LNCaP clone FGC (cell line): Measurements from ENCODE around the gene KIF9.

Source experiments
- DNase-seq: peaks from one replicate; pipeline ENCODE4 v3.0.0-alpha.2; 2011; ENCODE audit warnings: low read depth
- H3K4me3 ChIP-seq: 2 replicates; pipeline ENCODE4 v1.5.1; 2011; ENCODE audit warnings: mild to moderate bottlenecking, low read depth, low read length, control low read depth
- TF ChIP-seq, protein P1 (sequence below): IDR thresholded peaks from 2 replicates; pipeline ENCODE4 v1.5.1; 2012; ENCODE audit warnings: mild to moderate bottlenecking; ENCODE audit not compliant: control insufficient read depth, insufficient read depth; ENCODE audit errors: extremely low read depth

The KIF9 gene

DNA sequence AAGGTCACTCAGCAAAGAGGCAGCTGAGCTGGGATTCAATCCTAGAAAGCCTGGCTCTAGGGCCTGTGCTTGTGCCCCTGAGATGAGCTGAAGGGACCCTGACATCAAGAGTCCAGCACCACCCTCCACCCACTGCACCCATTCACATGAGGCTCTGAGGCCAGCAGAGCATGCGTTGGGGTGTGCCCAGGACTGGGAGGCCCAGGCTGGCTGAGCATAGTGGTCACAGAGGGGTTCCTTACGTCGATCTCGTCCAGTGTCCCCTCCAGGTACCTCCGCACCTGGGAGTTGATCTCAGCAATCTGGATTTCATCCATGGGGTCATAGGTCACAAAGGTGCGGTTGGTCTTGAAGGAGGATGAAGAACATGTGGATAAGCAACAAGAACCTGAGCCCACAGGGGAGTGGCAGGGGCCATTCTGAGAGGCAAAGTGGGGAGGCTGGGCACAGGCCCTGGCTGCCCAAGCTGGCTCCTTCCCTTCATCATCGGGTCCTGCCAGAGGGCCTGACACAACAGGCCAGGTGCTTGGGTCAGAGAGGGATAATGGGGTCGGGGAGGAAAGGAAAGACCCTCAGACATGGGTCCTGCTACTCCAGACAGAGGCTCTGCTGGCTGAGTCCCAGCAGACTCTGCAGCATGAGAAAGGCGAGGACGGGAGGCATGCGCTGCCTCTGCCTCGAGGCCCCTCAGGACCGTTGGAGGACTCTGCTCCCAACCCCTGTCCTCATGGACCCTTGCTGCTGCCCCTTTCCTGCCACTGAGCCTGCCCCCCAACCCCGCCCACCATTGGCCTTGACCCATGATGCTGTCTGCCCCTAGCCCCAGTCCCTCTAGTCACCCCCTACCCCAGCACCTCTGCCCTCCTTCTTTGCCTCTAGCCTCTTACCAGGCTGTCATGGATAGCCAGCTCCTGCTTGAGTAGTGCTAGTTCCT, 35.2 kb downstream of the KIF9 start:
- H3K4me3 ChIP-seq, result no peak overlapping the region
- DNase-seq, result no peak
- TF ChIP-seq, protein P1, sequence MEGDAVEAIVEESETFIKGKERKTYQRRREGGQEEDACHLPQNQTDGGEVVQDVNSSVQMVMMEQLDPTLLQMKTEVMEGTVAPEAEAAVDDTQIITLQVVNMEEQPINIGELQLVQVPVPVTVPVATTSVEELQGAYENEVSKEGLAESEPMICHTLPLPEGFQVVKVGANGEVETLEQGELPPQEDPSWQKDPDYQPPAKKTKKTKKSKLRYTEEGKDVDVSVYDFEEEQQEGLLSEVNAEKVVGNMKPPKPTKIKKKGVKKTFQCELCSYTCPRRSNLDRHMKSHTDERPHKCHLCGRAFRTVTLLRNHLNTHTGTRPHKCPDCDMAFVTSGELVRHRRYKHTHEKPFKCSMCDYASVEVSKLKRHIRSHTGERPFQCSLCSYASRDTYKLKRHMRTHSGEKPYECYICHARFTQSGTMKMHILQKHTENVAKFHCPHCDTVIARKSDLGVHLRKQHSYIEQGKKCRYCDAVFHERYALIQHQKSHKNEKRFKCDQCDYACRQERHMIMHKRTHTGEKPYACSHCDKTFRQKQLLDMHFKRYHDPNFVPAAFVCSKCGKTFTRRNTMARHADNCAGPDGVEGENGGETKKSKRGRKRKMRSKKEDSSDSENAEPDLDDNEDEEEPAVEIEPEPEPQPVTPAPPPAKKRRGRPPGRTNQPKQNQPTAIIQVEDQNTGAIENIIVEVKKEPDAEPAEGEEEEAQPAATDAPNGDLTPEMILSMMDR, result no peak

DNA sequence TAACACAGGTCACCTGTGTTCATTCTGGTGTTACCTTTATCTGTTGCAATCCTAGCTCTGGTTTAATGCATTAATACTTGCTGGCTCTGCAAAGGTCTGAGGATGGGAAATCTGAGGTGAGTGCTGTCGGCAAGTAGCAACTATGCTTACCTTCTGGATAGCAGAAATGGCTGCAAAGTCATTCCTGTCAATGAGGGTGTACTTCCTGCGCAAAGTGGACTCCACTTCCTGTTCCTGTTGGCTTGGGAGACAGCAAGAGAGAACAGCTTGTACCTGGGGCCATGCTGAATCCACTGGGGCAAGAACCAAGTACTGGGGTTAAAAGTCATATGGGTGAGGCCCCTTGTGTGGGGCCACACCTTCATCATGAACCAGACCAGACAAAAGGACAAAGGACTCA, 37.3 kb downstream of the KIF9 start:
- no peak overlapping the region for H3K4me3 ChIP-seq
- TF ChIP-seq, protein P1, result no peak
- no peak for DNase-seq

DNA sequence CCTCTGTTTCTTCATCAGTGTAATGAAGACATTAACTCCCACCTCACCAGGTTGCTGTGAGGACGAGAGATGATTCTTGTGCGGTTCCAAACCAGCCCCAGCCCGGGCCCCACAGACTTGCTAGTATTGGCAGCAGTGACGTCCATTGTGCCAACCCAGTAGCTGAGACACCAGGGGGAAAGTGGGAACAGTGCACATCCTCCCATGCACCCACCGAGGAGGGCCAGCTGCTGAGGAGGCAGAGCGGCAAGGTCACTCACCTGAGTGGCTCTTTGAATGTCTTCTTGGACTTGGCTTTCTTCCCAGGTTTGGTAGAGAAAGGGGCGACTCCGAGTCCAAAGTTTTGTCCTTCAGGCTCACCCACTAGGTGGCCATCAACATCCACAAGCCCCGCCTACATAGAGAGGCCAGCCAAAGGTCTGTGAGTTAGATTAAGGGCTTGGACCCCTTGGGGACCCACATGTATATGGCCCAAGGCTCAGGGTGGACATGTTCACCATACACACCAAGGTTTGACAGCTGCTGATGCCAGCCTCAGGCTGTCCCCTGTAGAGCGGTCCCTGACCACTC, 38.0 kb downstream of the KIF9 start:
- no peak overlapping the region for H3K4me3 ChIP-seq
- TF ChIP-seq, protein P1, result no peak
- DNase-seq, result no peak

DNA sequence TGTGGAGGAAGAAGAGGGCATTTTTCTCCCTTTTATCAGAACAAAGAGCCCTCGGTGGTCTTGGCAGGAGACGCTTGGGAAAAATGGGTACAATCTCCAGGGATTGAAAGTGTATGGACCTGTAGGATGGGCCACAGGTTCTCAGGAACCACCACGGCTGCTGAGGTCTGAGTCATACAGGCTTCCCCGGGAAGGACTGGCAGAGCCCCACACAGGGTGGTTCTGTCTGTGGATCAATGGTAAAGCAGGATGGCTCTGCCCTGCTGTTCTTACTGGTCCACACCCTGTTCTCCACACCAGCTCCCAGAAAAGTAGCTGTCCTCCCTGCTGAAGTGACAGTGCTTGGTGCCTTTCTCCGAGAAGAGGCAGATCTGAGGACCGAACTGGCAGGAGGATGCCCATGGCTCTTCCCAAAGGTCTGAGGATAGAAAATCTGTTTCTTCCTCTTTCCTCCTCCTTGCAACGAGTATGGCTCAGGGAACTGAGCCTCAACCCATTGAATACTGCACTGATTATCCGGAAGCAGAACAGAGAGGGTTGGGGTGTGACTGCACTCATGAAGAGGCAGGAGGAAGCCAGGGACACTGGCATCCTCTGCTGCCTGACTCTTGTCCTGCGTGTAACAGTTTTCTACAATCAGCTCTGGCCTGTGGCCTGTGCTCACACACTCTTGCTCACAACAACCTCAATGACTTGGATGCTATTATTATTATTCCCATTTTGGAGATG, 39.0 kb downstream of the KIF9 start:
- TF ChIP-seq, protein P1, result no peak
- no peak overlapping the region for H3K4me3 ChIP-seq
- no peak for DNase-seq

DNA sequence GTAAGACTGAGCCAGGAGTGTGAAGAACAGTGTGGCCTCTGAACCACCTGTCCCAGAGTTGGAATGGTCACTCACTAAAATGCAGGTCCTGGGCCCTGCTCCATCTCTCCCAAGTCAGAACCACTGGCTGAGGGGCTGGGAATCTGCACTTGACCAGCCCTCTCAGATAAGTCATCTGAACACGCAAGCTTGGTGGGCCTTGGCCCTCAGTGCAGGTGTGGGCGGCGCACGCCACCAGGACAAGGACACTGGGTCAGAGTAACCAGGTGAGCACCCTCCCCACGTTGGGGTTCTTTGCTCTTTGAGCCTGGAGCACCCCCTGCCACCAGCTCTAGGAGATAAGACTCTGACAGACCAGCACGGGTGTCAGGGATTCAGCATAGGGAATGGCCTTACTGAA, 42.7 kb downstream of the KIF9 start:
- TF ChIP-seq, protein P1, result no peak
- H3K4me3 ChIP-seq, result no peak overlapping the region
- DNase-seq, result no peak

DNA sequence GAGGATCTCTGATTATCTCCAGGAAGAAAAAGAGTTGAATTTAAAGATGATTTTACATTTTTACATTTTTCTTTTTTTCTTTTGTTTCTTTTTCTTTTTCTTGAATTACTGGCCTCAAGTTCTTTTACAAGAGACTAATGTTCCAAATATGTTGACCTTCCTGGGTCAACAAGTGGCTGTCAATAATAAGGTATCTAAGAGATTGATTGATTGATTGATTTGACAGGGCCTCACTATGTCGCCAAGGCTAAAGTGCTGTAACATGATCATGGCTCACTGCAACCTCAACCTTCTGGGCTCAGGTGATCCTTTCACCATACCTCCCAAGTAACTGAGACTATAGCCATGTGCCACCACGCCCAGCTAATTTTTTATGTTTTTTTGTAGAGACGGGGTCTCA, 44.6 kb downstream of the KIF9 start:
- DNase-seq, result no peak
- no peak overlapping the region for H3K4me3 ChIP-seq
- TF ChIP-seq, protein P1, result no peak
